Measurements from ENCODE around the gene TMEM150B.

The TMEM150B gene

GRCh38 chr19:55348317-55349034 is 23.3 kb upstream of the TMEM150B start:
- H3K4me3 ChIP-seq (ENCODE audit: low read length) = no peak overlapping the region
- no peak for TF ChIP-seq ZNF274 (IDR thresholded peaks at IDR 0.05; ENCODE audit: low read depth, low read length)

GRCh38 chr19:55347442-55348009 is 22.4 kb upstream of the TMEM150B start:
- no peak overlapping the region for H3K4me3 ChIP-seq (ENCODE audit: low read length)
- no peak for TF ChIP-seq ZNF274 (IDR thresholded peaks at IDR 0.05; ENCODE audit: low read depth, low read length)

- H3K4me3 ChIP-seq (ENCODE audit: low read length) = no peak overlapping the region
- no peak for TF ChIP-seq ZNF274 (IDR thresholded peaks at IDR 0.05; ENCODE audit: low read depth, low read length)
Observed at GRCh38 chr19:55346725-55347441, 21.7 kb upstream of the TMEM150B start.

- TF ChIP-seq ZNF274 (IDR thresholded peaks at IDR 0.05; ENCODE audit: low read depth, low read length) = no peak
Observed at GRCh38 chr19:55345818-55346724, 20.9 kb upstream of the TMEM150B start.

GRCh38 chr19:55345101-55345817 is 20.1 kb upstream of the TMEM150B start:
- no peak overlapping the region for H3K4me3 ChIP-seq (ENCODE audit: low read length)
- TF ChIP-seq ZNF274 (IDR thresholded peaks at IDR 0.05; ENCODE audit: low read depth, low read length) = no peak

More at GRCh38 chr19:55345818-55346724, 20.9 kb upstream of the TMEM150B start:
- H3K4me3 ChIP-seq (ENCODE audit: low read length) = no peak overlapping the region

- no peak overlapping the region for H3K4me3 ChIP-seq (ENCODE audit: low read length)
- TF ChIP-seq ZNF274 (IDR thresholded peaks at IDR 0.05; ENCODE audit: low read depth, low read length) = no peak
Observed at GRCh38 chr19:55344444-55344843, 19.3 kb upstream of the TMEM150B start.

- no peak overlapping the region for H3K4me3 ChIP-seq (ENCODE audit: low read length)
- TF ChIP-seq ZNF274 (IDR thresholded peaks at IDR 0.05; ENCODE audit: low read depth, low read length) = no peak
Observed at GRCh38 chr19:55341595-55342531, 16.7 kb upstream of the TMEM150B start.

- no peak for TF ChIP-seq ZNF274 (IDR thresholded peaks at IDR 0.05; ENCODE audit: low read depth, low read length)
- H3K4me3 ChIP-seq (ENCODE audit: low read length) = peak overlapping the region; percentile 73; the same call in 1 of the 2 replicates
Observed at GRCh38 chr19:55341171-55341588, 16.0 kb upstream of the TMEM150B start.

GRCh38 chr19:55340784-55341147 is 15.6 kb upstream of the TMEM150B start:
- no peak for TF ChIP-seq ZNF274 (IDR thresholded peaks at IDR 0.05; ENCODE audit: low read depth, low read length)
- H3K4me3 ChIP-seq (ENCODE audit: low read length) = peak overlapping the region; percentile 73; the same call in 1 of the 2 replicates

GRCh38 chr19:55339889-55340783 is 15.0 kb upstream of the TMEM150B start:
- TF ChIP-seq ZNF274 (IDR thresholded peaks at IDR 0.05; ENCODE audit: low read depth, low read length) = no peak
- peak overlapping the region; percentile 73 for H3K4me3 ChIP-seq (ENCODE audit: low read length)

- no peak for TF ChIP-seq ZNF274 (IDR thresholded peaks at IDR 0.05; ENCODE audit: low read depth, low read length)
- peak within 1 kb of the TSS; percentile 73 for H3K4me3 ChIP-seq (ENCODE audit: low read length)
Observed at GRCh38 chr19:55339105-55339888, 14.2 kb upstream of the TMEM150B start, which contains the start of gene KMT5C. TSS of gene KMT5C (plus strand) at chr19:55339876. CDS start at chr19:55341937, 2,061 bp downstream.
